HCT116 (cell line): ENCODE results near the gene PPP2R1B. TPM values are rescaled to one million over a fixed set of nuclear protein-coding genes. Genes with fewer than 3 reads are reported as not detected.

Experiments
- ATAC-seq: fragments of 200-7000 bp; cut with Tn5 transposase; 2 replicates; pipeline ENCODE4 v1.9.1; 2020; ENCODE audit warnings: mild to moderate bottlenecking, moderate library complexity
- BruUV-seq: library from RNA; stranded (reverse); fragments of 400-500 nt; replicated peaks from 2 replicates; lab custom pipeline; 2021; lab: Mats Ljungman, UMichigan
- CTCF ChIA-PET: fragments of 300-600 bp; sonication (Branson Sonifier 250); formaldehyde crosslinking; loops from one replicate; lab custom pipeline; 2021; ENCODE audit warnings: antibody characterized with exemption; lab: Charles Lee
- POLR2A ChIA-PET: fragments of 300-600, 350-600 bp; sonication (Branson Sonifier 250); formaldehyde crosslinking; loops from one replicate; lab custom pipeline; 2021; ENCODE audit warnings: antibody characterized with exemption; lab: Charles Lee
- RAD21 ChIA-PET, 2 experiments: fragments of 300-600 bp; sonication (Branson Sonifier 250); formaldehyde crosslinking; loops; one replicate each; lab custom pipeline; 2023; ENCODE audit warnings: low total read pairs in 2 of 2; ENCODE audit not compliant: uncharacterized antibody in 2 of 2, unreplicated experiment in 2 of 2, low non-redundant PET in 1 of 2; lab: Charles Lee
- DNase-seq: peaks from one replicate; pipeline ENCODE4 v3.0.0-alpha.2; 2010; ENCODE audit warnings: low read depth, low spot score
- H2AFZ ChIP-seq: fragments of 200-600 bp; shearing (Covaris generic), sonication (generic); 2 replicates; pipeline ENCODE4 v1.6.1; 2017; ENCODE audit warnings: low read depth, mixed run types, mixed read lengths, antibody characterized with exemption, low read length; ENCODE audit not compliant: poor library complexity, severe bottlenecking
- H3K27ac ChIP-seq: 2 replicates; pipeline ENCODE4 v1.5.1; 2012; ENCODE audit warnings: low read depth, low read length
- H3K27me3 ChIP-seq: fragments of 200-600 bp; sonication (generic); 2 replicates; pipeline ENCODE4 v1.6.1; 2016; ENCODE audit warnings: mixed run types, low read length, mixed read lengths; ENCODE audit not compliant: insufficient read depth
- H3K36me3 ChIP-seq, 2 experiments: fragments of 200-500 bp in 1 of 2; fragments of 200-600 bp in 1 of 2; sonication (Bioruptor generic) in 1 of 2; sonication (generic) in 1 of 2; 2 replicates each; pipeline versions ENCODE4 v1.5.1 to v1.6.1; 2014 to 2016; ENCODE audit warnings: low read length in 2 of 2, inconsistent platforms in 1 of 2, mixed read lengths in 1 of 2, mixed run types in 1 of 2; ENCODE audit not compliant: insufficient read depth in 2 of 2, control insufficient read depth in 1 of 2
- H3K4me1 ChIP-seq, 2 experiments: fragments of 200-600 bp in 1 of 2; sonication (generic) in 1 of 2; 2 replicates each; pipeline versions ENCODE4 v1.5.1 to v1.6.1; 2012 to 2017; ENCODE audit warnings: low read length in 2 of 2, inconsistent platforms in 1 of 2, mild to moderate bottlenecking in 1 of 2, mixed read lengths in 1 of 2, mixed run types in 1 of 2, moderate library complexity in 1 of 2; ENCODE audit not compliant: insufficient read depth in 2 of 2, control insufficient read depth in 1 of 2
- H3K4me2 ChIP-seq: fragments of 200-600 bp; sonication (generic); 2 replicates; pipeline ENCODE4 v1.6.1; 2017; ENCODE audit warnings: mixed run types, low read length, mixed read lengths
- H3K4me3 ChIP-seq, 2 experiments: fragments of 200-600 bp in 1 of 2; sonication (generic) in 1 of 2; replicated peaks in 1 of 2; 2 replicates each; pipeline ENCODE4 v1.5.1; 2011 to 2016; ENCODE audit warnings: low read length in 2 of 2, control low read depth in 1 of 2, low read depth in 1 of 2, mild to moderate bottlenecking in 1 of 2, mixed read lengths in 1 of 2, mixed run types in 1 of 2
- H3K79me2 ChIP-seq: fragments of 200-600 bp; sonication (generic); 2 replicates; pipeline ENCODE4 v1.6.1; 2017; ENCODE audit warnings: mild to moderate bottlenecking, mixed run types, low read length, moderate library complexity, mixed read lengths; ENCODE audit not compliant: insufficient read depth
- H3K9ac ChIP-seq: fragments of 200-600 bp; sonication (generic); 2 replicates; pipeline ENCODE4 v1.6.1; 2016; ENCODE audit warnings: low read length, mixed read lengths
- H3K9me2 ChIP-seq: fragments of 200-600 bp; sonication (generic), shearing (Covaris generic); 2 replicates; pipeline ENCODE4 v1.6.1; 2017; ENCODE audit warnings: mixed run types, mild to moderate bottlenecking, moderate library complexity; ENCODE audit not compliant: insufficient read depth
- H3K9me3 ChIP-seq, 2 experiments: fragments of 200-500 bp in 1 of 2; fragments of 200-600 bp in 1 of 2; sonication (Bioruptor generic) in 1 of 2; sonication (generic) in 1 of 2; 2 replicates each; pipeline ENCODE4 v1.6.1; 2014 to 2017; ENCODE audit warnings: low read length in 2 of 2, mixed read lengths in 2 of 2, inconsistent platforms in 1 of 2, low read depth in 1 of 2, mild to moderate bottlenecking in 1 of 2, mixed run types in 1 of 2, moderate library complexity in 1 of 2; ENCODE audit not compliant: control insufficient read depth in 1 of 2, insufficient read depth in 1 of 2
- H4K20me1 ChIP-seq: fragments of 200-600 bp; sonication (generic), shearing (Covaris generic); 2 replicates; pipeline ENCODE4 v1.6.1; 2017; ENCODE audit warnings: mixed run types, mild to moderate bottlenecking, moderate library complexity; ENCODE audit not compliant: insufficient read depth
- CBX3 ChIP-seq: IDR thresholded peaks from 2 replicates; pipeline ENCODE4 v1.6.1; 2012; ENCODE audit warnings: low read depth
- EGR1 ChIP-seq: IDR thresholded peaks from 2 replicates; pipeline ENCODE4 v1.6.1; 2012; ENCODE audit warnings: low read depth
- EZH2phosphoT487 ChIP-seq: fragments of 200-600 bp; IDR thresholded peaks from 2 replicates; pipeline ENCODE4 v1.6.1; 2018; ENCODE audit warnings: antibody characterized with exemption, borderline replicate concordance
- POLR2A ChIP-seq: IDR thresholded peaks from 2 replicates; pipeline ENCODE4 v1.7.0; 2011; ENCODE audit warnings: borderline replicate concordance; ENCODE audit not compliant: insufficient read depth, insufficient read length; ENCODE audit errors: extremely low read depth
- POLR2AphosphoS5 ChIP-seq: IDR thresholded peaks from 2 replicates; pipeline ENCODE4 v1.6.1; 2011; ENCODE audit warnings: mild to moderate bottlenecking, low read depth, low read length, moderate library complexity
- RAD21 ChIP-seq: IDR thresholded peaks from 2 replicates; pipeline ENCODE4 v1.6.1; 2012; ENCODE audit warnings: low read depth, mild to moderate bottlenecking
- SIN3A ChIP-seq: IDR thresholded peaks from 2 replicates; pipeline ENCODE4 v1.6.1; 2012; ENCODE audit warnings: low read depth
- SRF ChIP-seq: IDR thresholded peaks from 2 replicates; pipeline ENCODE4 v1.6.1; 2012; ENCODE audit warnings: low read depth
- YY1 ChIP-seq: IDR thresholded peaks from 2 replicates; pipeline ENCODE4 v1.6.1; 2011; ENCODE audit warnings: low read length, low read depth, moderate library complexity, mild to moderate bottlenecking; ENCODE audit not compliant: insufficient replicate concordance; ENCODE audit errors: extremely low read depth
- ZFX ChIP-seq: fragments of 450-650 bp; IDR thresholded peaks from 2 replicates; pipeline ENCODE4 v1.6.1; 2017
- intact Hi-C: fragments of 100-400 bp; cut with micrococcal nuclease; formaldehyde crosslinking; loops from 2 replicates; pipeline ENCODE4 v1.10.0; 2022
- total RNA-seq: library from RNA; stranded (reverse); gene quantifications from one replicate; pipeline ENCODE4 v1.2.1, GENCODE V29; 2021; ENCODE audit not compliant: unreplicated experiment
- TF ChIP-seq, protein P1 (sequence below): IDR thresholded peaks from 2 replicates; pipeline ENCODE4 v1.6.1; 2012
- TF ChIP-seq, protein P2 (sequence below): IDR thresholded peaks from 2 replicates; pipeline ENCODE4 v1.6.1; 2012
- TF ChIP-seq, protein P3 (sequence below), 3 experiments: fragments of 200-600 bp in 1 of 3; sonication (generic) in 1 of 3; IDR thresholded peaks in 2 of 3; conservative IDR thresholded peaks in 1 of 3; 2 replicates each; pipeline ENCODE4 v1.5.1; 2012 to 2017; ENCODE audit warnings: low read depth in 2 of 3, low read length in 2 of 3, antibody characterized with exemption in 1 of 3, borderline replicate concordance in 1 of 3, control low read depth in 1 of 3, mild to moderate bottlenecking in 1 of 3, mixed read lengths in 1 of 3, mixed run types in 1 of 3, moderate library complexity in 1 of 3; ENCODE audit not compliant: insufficient read depth in 1 of 3
- TF ChIP-seq, protein P4 (sequence below): IDR thresholded peaks from 2 replicates; pipeline ENCODE4 v1.6.1; 2011; ENCODE audit warnings: mild to moderate bottlenecking, low read length, moderate library complexity; ENCODE audit not compliant: insufficient replicate concordance; ENCODE audit errors: extremely low read depth

The PPP2R1B gene
- total RNA-seq, 1 experiment from 2014 or later, result 24.9 TPM

DNA sequence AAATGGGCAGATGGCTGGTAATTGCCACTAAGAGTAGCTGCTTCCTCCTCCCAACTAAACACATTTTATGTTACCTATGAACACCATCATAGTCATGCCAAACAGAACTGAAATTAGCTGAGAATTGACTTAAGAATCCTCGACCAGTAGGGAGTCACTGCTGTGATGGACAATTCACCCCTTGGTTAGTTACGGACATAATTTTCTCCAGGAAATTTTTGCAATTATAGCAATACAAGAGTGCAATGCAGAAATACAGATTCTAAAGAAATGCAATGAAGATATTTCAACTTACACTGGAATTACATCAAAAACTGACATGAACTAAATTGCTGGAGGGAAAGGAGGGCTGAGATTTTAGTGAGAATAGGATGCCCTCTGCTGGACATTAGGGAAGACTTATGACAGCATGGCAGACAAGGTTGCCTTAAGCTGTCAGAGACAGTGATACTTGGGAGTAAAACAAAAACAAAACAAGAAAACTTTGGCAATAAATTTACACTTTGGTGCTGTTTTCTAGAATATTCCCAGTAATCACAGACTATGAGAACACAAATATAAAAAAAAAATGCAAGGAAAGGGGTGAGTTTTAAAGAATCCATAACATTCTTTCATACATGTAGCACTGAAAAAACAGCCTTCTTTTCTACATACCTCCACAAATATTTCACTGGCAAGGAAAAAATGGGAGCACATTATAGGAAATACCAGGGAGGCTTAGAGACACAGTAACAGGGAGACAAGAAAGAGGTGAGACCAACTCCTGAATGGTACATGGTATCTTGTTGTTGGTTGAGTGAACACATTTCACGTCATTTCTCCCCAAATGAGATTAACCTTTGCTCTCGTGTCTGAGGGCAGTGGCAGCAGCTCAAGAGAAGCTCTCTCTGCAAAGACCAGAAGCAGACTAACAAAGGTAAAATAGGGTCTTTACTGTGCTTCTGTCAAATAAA, 11.2 kb upstream of the PPP2R1B start:
- Histone ChIP-seq H3K36me3 (no peaks in the 10 kb centered on the region), H2AFZ (no peak overlapping the region), H4K20me1 (no peaks in the 10 kb centered on the region), H3K9me2 (no peaks in the 10 kb centered on the region), H3K4me1 (no peaks in the 10 kb centered on the region), H3K27me3 (no peaks in the 10 kb centered on the region), H3K4me2 (no peak overlapping the region), H3K79me2 (no peaks in the 10 kb centered on the region), H3K4me3 (no peak overlapping the region), H3K9me3 (no peaks in the 10 kb centered on the region), H3K9ac (no peak overlapping the region), H3K27ac (no peak overlapping the region)
- CTCF ChIA-PET, result interaction anchor here (0.5 to 3.4 kb wide), 27 partner anchors 9 to 325 kb away, joined by 3 to 31 read pairs (median 3); partner anchors contain the start of gene PPP2R1B
- peak; percentile 53 for DNase-seq
- RAD21 ChIA-PET, result interaction anchor here in 1 of 2 experiments (0.8 to 1.0 kb wide), 2 partner anchors 175 to 191 kb away, joined by 3 to 4 read pairs; partner anchors contain the start of gene SIK2
- ATAC-seq, result peak; percentile 95
- TF ChIP-seq POLR2A, result no peak
- TF ChIP-seq SRF, result no peak
- TF ChIP-seq, protein P1, sequence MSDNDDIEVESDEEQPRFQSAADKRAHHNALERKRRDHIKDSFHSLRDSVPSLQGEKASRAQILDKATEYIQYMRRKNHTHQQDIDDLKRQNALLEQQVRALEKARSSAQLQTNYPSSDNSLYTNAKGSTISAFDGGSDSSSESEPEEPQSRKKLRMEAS, result peak; percentile 25; the same call in 1 of the 2 replicates
- peak; percentile 95 for TF ChIP-seq RAD21
- no peak for TF ChIP-seq YY1
- no peak for TF ChIP-seq EZH2phosphoT487
- TF ChIP-seq POLR2AphosphoS5, result no peak
- TF ChIP-seq, protein P2, sequence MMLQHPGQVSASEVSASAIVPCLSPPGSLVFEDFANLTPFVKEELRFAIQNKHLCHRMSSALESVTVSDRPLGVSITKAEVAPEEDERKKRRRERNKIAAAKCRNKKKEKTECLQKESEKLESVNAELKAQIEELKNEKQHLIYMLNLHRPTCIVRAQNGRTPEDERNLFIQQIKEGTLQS, result no peak
- no peak for TF ChIP-seq CBX3
- TF ChIP-seq, protein P3, sequence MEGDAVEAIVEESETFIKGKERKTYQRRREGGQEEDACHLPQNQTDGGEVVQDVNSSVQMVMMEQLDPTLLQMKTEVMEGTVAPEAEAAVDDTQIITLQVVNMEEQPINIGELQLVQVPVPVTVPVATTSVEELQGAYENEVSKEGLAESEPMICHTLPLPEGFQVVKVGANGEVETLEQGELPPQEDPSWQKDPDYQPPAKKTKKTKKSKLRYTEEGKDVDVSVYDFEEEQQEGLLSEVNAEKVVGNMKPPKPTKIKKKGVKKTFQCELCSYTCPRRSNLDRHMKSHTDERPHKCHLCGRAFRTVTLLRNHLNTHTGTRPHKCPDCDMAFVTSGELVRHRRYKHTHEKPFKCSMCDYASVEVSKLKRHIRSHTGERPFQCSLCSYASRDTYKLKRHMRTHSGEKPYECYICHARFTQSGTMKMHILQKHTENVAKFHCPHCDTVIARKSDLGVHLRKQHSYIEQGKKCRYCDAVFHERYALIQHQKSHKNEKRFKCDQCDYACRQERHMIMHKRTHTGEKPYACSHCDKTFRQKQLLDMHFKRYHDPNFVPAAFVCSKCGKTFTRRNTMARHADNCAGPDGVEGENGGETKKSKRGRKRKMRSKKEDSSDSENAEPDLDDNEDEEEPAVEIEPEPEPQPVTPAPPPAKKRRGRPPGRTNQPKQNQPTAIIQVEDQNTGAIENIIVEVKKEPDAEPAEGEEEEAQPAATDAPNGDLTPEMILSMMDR (IDR thresholded peaks at IDR 0.05 in 2 of 3, conservative IDR thresholded peaks at IDR 0.05 in 1 of 3; ENCODE audit: borderline replicate concordance in 1 of 3, insufficient read depth in 1 of 3, low read depth in 2 of 3, low read length in 2 of 3), result peak; percentile 68 to 93 (median 82)
- TF ChIP-seq EGR1, result no peak
- no peak for TF ChIP-seq ZFX
- TF ChIP-seq, protein P4, sequence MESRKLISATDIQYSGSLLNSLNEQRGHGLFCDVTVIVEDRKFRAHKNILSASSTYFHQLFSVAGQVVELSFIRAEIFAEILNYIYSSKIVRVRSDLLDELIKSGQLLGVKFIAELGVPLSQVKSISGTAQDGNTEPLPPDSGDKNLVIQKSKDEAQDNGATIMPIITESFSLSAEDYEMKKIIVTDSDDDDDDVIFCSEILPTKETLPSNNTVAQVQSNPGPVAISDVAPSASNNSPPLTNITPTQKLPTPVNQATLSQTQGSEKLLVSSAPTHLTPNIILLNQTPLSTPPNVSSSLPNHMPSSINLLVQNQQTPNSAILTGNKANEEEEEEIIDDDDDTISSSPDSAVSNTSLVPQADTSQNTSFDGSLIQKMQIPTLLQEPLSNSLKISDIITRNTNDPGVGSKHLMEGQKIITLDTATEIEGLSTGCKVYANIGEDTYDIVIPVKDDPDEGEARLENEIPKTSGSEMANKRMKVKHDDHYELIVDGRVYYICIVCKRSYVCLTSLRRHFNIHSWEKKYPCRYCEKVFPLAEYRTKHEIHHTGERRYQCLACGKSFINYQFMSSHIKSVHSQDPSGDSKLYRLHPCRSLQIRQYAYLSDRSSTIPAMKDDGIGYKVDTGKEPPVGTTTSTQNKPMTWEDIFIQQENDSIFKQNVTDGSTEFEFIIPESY, result no peak
- peak; percentile 25; the same call in 1 of the 2 replicates for TF ChIP-seq SIN3A
- intact Hi-C loops, result loop anchor here (1.0 to 5.0 kb wide), 5 partner anchors 65 to 323 kb away; partner anchors contain the start of gene SIK2
- no TSS peak for BruUV-seq
- POLR2A ChIA-PET, result interaction anchor here (1.3 kb wide), 1 partner anchor 173 kb away, joined by 4 read pairs; no protein-coding TSS in a partner anchor
